HG03571 (cell line): ENCODE measurements around the gene CTNNA3.

Experiments
- ATAC-seq: cut with Tn5 transposase; IDR thresholded peaks from one replicate; pipeline ENCODE4 v1.9.1; 2021; ENCODE audit not compliant: unreplicated experiment

CTNNA3 gene

DNA sequence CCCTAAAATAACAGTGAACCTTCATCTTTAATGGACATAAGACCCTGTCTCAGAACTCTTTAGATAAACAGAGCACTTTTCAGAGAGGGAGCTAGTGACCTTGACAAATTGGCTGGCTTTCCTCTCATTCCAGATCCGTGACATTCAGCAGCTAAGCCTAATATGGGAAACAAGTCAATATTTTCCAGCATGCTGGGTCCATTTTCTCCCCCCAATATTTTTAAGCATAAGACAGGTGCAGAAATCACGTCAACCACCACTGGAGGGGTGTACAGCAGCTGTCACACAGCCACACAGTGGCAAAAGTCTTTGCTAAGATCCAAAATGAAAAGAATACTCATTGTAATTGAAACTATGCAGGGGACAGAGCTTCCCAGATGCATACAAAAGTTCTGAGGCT, 744.1 kb downstream of the CTNNA3 start:
- ATAC-seq, result no peak

DNA sequence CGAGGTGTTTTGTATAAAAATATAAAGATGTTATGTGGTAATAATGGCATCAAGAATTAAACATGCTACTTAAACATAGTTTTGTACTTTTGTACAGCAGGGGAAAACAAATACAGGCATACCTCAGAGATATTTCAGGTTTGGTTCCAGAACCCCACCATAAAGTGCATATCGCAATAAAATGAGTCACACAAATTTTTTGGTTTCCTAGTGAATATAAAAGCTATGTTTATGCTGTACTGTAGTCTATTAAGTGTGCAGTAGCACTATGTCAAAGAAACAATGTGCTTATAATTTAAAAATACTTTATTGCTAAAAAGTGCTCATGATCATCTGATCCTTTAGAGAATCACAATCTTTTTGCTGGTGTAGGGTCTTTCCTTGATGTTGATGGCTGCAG, 752.4 kb downstream of the CTNNA3 start:
- no peak for ATAC-seq

DNA sequence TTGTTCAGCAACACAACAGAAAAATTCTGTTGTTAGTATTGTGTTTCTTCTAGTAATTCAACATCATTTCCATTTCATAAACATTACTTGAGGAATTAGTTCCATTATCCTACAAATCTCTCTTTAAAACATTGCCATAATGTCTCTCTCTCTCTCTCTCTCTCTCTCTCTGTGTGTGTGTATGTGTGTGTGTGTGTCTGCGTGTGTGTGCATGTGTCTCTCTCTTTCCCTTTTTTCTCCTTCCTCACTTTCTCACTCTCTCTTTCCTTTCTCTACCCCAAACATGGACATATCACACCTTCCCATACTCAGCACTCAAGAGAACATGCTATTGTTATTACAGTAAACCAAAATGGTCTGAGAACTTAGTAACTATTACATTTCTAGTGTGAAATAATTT, 753.6 kb downstream of the CTNNA3 start:
- no peak for ATAC-seq

DNA sequence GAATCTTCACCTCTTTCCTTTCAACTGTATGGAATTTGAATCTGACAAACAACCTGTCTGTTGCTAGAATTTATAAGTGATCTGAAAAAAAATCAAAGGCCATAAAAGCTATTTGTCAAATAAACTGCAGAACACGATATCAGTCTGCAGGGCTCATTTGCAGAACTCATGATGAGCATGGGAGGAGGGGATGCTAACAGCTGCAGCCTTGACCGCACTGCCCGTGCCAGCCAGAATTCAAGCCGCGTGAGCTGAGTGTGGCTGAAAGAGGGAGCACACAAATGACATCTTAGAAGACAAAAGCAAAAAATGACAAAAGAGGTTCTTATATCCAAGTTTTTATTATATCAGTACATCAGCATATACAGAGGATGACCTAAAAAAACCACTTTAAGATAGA, 754.5 kb downstream of the CTNNA3 start:
- no peak for ATAC-seq

DNA sequence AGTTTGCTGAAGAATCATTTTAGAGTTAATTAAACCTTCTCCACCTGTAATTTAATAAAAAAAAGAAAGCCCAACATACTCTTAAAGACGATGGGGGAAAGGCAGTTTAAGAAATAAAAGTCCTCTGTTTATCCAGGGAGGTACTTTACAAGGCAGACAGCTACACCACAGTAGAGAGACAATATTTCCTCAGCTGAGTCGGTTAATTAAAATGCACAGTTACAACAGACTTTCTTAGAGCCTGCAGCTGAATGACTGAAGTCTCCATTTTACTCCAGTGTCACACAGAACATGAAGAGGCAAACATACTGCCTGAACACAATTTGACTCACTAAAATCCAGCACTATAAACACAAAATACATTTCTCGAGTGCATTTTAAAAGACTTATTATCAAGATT, 755.0 kb downstream of the CTNNA3 start:
- no peak for ATAC-seq

DNA sequence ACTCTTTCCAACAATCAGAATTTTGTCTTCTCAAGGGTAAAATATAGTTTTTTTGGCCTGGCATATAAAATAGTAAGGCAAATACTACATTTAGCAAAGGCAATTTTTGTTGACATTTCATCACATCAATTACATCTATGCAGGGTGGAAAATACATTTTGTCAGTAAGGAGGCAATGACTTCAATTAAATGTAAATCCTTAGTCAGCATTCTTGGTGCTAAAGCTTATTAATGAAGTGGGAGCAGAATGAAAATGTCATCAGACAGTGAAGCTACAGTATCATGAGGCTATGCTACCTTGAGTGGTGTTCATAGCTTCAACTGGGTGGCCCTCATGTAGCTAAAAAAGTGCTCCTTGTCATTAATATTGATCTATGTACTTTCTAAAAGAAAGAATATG, 761.3 kb downstream of the CTNNA3 start:
- no peak for ATAC-seq

DNA sequence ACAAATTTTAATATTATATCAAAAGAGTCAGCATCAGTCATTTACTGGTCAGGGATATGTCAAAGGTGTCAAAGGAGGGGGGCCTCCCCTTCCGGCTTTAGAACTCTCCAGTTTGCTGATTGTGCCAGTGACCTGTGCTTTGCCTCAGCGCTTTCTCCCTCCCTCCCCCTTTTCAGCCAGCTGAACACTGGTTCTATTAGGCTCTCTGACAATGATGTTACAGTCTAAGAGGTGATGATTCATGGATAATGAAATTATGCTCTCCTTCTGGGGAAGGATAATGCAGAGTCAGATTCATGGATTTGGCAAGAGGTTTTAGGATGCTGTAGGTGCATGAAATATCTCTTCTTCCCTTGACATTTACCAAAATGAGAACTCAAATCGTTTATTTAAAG, 764.0 kb downstream of the CTNNA3 start:
- no peak for ATAC-seq

DNA sequence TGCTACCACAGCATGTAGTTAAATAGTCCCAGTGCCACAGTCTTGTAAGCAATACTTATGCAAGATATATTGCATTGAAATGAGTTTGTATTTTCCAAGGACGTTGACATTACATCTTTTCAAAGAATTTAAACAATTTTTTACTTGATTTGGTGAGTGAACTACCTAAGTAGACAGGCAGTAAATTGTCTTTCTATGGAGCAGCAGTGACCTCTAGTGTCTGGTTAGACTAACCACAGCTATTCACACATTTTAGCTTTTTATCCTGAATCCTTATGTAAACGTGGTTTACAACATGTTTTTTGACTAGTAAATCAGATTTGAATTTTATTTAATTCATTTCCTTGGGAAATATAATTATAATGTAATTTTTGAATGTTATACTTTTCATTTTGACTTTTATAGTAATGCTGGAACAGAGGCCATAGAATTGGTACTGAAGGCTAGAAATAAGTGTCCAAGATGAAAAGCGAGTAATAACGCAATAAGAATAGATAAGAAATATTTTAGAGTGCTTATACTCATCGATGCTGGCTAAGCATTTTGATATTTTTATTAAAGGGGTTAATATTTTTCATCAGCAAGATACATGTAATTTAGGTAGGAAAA, 764.6 kb downstream of the CTNNA3 start:
- ATAC-seq, result peak; percentile 65

DNA sequence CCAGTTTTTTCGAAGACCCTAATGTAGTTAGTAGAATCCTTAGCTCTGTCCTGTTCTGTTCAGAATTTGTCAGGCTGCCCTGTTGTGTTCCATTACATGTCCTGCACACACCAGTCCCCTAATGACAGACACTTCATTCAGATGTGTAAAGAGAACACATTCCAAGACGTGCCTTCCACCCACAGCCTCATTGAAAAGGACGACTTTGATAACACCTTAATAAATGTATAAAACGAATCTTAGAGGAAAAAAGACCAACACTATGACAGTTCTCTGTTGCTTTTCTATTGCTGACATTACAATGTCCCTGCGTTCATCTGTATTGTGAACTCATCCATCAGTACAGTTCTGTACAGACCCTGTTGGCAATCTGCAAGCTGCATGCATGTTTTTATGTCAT, 766.6 kb downstream of the CTNNA3 start:
- ATAC-seq, result no peak

DNA sequence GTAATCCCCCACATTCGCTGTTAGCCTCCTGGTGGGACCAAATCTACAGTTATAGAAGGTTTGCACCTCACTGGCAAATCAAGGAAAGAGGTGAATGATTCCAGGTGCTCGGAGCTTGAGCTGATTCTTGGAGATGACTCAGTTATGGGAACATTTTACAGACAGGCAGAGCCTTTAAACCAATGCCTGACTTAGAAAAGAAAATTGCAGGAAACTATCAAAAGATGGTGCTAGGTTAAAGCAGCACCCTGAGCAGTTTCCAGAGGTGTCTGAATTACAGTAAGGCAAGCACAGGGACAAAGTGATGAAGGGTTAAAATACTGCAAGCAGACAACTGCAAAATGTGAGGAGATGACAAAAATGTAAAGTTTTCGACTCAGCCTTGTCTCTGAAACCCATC, 767.2 kb downstream of the CTNNA3 start:
- no peak for ATAC-seq

DNA sequence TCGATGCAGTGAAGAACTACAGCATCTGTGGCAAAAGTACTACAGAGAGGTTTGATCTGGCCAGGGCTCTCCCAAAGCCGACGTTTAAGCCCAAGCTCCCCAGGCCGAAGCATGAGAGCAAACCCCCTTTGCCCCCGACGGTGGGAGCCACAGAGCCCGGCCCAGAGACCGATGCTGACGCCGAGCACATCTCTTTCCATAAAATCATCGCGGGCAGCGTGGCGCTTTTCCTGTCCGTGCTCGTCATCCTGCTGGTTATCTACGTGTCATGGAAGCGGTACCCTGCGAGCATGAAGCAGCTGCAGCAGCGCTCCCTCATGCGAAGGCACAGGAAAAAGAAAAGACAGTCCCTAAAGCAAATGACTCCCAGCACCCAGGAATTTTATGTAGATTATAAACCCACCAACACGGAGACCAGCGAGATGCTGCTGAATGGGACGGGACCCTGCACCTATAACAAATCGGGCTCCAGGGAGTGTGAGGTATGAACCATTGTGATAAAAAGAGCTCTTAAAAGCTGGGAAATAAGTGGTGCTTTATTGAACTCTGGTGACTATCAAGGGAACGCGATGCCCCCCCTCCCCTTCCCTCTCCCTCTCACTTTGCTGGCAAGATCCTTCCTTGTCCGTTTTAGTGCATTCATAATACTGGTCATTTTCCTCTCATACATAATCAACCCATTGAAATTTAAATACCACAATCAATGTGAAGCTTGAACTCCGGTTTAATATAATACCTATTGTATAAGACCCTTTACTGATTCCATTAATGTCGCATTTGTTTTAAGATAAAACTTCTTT, 767.8 kb downstream of the CTNNA3 start:
- no peak for ATAC-seq

DNA sequence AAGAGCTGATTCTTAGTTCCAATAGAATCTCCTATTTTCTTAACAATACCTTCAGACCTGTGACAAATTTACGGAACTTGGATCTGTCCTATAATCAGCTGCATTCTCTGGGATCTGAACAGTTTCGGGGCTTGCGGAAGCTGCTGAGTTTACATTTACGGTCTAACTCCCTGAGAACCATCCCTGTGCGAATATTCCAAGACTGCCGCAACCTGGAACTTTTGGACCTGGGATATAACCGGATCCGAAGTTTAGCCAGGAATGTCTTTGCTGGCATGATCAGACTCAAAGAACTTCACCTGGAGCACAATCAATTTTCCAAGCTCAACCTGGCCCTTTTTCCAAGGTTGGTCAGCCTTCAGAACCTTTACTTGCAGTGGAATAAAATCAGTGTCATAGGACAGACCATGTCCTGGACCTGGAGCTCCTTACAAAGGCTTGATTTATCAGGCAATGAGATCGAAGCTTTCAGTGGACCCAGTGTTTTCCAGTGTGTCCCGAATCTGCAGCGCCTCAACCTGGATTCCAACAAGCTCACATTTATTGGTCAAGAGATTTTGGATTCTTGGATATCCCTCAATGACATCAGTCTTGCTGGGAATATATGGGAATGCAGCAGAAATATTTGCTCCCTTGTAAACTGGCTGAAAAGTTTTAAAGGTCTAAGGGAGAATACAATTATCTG, 768.6 kb downstream of the CTNNA3 start:
- no peak for ATAC-seq

DNA sequence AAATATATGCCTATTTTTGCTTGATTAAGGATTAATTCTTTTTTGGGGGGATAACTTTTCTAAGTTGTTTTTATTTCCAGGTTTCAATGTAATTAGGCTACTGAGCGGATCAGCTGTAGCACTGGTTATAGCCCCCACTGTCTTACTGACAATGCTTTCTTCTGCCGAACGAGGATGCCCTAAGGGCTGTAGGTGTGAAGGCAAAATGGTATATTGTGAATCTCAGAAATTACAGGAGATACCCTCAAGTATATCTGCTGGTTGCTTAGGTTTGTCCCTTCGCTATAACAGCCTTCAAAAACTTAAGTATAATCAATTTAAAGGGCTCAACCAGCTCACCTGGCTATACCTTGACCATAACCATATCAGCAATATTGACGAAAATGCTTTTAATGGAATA, 769.2 kb downstream of the CTNNA3 start:
- no peak for ATAC-seq

DNA sequence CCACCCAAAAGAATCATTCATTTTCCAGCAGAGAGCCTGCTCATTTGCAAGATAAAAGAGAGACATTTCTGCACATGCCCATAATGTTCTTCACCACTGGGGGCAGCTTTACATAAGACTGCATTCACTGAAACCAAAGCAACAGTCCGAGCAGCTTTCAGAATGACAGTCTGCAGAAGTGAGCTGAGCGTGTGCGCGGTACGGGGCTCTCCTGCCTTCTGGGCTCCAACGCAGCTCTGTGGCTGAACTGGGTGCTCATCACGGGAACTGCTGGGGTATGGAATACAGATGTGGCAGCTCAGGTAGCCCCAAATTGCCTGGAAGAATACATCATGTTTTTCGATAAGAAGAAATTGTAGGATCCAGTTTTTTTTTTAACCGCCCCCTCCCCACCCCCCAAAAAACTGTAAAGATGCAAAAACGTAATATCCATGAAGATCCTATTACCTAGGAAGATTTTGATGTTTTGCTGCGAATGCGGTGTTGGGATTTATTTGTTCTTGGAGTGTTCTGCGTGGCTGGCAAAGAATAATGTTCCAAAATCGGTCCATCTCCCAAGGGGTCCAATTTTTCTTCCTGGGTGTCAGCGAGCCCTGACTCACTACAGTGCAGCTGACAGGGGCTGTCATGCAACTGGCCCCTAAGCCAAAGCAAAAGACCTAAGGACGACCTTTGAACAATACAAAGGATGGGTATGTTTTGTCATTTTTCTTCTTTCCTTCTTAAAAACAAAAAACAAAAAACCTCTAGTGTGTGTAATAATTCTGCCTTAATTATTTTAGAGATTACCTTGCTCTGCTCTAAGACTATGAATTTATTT, 769.9 kb downstream of the CTNNA3 start, which contains the start of gene LRRTM3:
LRRTM3 (plus strand) TSS at position 141 of the 820 bp plus-strand sequence.
- peak; percentile 100 for ATAC-seq

DNA sequence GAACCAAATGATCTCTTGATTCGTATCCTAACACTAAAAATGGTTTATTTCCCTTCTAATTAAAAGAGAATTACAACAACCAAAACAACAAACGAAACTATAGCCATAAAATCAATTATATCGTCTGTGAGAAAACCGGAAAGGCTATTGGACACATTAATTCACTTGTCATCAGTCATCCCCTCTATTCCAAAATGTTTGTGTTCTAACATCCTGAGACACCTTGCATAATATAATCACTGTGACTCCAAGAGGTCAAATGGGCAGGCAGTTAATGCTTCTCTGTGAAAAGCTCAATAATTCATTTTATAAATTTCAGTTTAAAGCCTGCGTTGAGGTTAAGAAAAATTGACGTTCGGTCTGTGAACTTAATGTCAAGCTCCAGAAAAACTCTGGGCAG, 770.6 kb downstream of the CTNNA3 start:
- ATAC-seq, result no peak

DNA sequence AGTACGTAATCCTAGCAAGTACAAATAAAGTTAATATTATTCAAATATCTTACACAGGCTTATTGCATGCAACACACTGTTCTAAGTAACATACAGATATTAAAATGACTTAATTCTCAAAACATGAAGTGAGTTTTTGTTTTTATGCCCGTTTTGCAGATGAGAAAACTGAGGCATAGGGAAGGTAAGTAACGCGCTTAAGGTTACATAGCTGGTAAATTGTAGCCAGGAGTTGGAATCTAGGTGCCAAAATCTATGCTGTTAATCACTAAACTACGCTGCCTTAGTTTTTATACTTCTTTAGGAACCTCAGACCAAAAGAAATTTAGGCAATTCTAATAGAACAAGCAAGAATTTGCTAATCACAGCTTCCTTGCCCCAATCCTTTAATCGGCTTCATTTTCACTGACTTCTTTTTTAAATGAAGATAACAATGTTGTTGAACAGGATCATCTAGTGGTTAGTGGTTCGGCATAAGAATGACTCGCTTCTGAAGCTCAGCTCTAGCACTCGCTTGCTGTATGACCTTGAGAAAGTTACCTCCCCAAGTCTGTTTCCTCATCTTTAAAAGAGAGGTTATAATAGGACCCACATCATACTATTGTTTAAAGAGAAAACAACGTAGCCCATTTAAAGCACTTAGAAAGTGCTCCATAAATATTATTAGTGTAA, 771.2 kb downstream of the CTNNA3 start:
- ATAC-seq, result no peak

DNA sequence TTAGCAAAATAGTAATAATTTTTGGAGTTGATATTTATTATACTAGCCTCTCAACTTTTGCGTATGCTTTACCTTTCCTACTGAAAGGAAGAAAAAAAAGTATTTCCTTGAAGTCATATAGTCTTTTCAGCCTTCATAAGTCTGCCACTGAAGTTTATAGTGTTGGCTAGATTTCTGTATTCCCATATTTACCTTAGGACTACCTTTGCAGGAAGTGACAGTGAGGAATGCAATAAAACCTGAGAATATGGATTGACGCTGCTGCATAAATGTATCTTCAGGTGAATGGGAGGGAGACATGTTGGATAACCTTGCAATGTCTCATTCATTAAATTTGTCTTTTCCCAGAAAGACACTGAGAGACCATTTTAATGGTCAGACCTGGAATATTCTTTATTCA, 776.7 kb downstream of the CTNNA3 start:
- ATAC-seq, result no peak

DNA sequence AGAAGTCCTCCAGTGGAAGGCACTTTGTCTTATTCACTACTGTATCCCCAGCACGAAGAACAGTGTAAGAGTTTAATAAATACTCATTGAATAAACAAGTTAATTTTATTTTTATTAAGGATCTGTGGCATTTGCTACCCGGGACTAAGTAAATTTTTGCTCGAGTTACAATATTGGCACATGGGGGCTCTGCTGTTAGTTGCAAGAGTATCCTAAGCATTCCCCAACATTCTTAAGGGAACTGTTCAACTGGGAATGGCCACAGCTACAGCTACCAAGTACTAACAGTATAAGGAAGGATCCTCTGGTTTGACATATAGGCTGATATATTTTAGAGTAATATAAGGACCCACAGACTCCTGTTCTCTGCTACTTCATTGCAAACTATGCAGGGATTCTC, 778.9 kb downstream of the CTNNA3 start:
- ATAC-seq, result no peak

DNA sequence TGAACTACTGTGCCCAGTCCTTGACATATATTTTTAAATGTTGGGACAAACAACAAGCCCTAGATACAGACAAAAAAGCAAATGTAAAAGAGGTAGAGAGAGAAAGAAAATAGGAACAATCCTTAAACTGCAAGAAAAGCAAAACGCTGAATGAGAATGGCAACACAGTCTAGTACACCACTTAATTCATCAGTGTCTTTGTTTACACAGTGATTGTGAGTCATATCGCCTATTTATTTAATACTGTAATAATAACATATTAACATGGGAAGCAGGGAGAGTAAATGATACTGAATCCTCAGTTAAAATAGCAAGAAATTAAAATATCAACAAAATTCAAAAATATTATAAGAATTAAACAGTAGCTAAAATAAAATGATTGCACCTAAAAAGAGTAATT, 780.0 kb downstream of the CTNNA3 start:
- no peak for ATAC-seq

DNA sequence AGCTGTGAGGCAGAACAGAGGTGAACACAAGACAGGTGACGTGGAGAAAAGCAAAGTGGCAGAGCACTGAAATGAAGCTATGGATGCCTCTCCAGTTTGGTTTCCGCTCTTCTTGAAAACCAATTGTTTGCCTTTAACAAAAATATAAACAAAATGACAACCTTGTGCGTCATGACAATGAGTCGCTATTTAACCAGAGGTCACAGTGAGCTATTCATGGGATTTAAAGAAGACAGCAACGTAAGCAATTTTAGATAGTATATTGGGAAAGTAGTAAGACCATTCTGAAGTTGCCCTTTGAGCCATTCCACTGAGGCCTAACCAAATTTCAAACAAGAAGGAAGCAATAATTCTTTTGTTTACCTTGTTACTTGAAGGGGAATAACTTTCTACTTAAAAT, 785.3 kb downstream of the CTNNA3 start:
- no peak for ATAC-seq

DNA sequence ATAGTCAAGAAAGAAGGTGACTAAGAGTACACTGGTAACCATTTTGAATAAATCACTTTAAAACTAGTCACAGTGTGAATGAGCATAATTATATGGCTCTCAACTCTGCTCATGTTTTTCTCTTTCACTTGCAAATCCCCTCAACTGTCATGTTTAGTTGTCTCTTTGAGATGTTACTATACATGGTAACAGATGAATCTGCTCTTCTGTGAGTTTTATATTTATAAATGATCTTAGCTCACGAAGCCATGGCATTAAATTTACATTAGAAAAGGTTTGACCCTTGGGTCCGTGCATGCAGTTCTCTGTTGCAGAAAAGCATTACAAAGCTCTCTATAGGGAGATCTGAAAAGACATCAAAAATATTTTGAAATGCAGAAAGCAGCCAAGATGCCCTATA, 803.1 kb downstream of the CTNNA3 start:
- no peak for ATAC-seq
